ENCODE data around the gene FST. TPM values are rescaled to one million over a fixed set of nuclear protein-coding genes. Genes with fewer than 3 reads are reported as not detected.

The FST gene
- total RNA-seq = 7.6 and 29.0 TPM in 2 replicates

DNA sequence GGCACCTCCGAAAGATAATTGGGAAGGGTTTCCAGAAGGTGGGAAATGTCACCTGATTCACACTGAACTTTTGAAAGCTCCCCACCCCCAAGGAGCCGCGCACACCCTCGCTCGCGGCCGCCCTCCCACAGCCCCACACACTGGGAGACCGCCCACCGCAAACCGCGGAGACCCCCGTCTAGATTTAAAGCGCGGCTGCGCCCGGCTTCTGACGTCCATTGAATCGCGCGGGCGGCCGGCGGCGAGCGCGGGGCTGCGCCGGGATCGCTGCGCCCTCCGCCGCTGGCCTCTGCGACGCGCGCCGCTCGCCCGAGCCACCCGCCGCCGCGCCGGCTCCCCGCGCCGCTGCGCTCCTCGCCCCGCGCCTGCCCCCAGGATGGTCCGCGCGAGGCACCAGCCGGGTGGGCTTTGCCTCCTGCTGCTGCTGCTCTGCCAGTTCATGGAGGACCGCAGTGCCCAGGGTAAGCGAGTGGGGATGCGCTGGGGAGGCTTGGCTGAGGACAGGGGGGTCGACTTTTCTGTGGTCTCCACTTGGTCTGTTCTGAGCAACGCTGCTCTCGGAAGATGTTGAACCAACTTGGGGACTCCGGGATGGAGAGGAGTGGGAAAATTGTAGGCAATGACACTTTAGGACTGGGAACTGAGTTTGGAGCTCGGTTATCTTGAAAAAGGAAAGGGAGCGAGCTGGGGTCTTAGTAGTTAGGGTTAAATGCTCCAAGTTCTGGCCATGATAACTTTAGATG is at the start of gene FST:
Gene FST (plus strand): TSS at position 214 of the 743 bp plus-strand sequence. CDS start 163 bp downstream, at position 377.
- peak; percentile 30 to 64 for DNase-seq (ENCODE audit: low read depth in 2 of 2)

GRCh38 chr5:53431665-53432064 is 48.8 kb upstream of the FST start:
- peak in 1 of 2 donors; percentile 29 for DNase-seq (ENCODE audit: low read depth in 2 of 2)

DNA sequence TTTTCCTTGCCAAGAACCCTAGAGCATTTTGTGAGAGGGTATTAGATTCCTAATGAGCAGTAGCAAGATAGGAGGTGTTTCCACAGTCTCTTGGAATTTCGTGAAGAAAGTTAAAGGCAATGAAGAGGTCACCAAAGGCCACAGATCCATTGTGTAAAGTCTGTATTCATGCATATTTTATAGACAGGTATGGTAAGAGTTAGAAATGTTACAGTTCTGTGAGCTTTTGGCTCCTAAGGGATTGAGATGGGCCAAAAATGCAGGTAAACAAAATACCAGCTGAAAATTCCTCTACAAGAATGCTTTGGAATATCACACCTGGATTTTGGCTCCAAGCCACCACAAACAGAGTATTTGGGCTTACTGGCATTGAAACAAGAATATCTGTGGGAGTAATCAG is 47.4 kb upstream of the FST start:
- peak in 1 of 2 donors; percentile 31 for DNase-seq (ENCODE audit: low read depth in 2 of 2)

- DNase-seq (ENCODE audit: low read depth in 2 of 2) = no peak
Observed at GRCh38 chr5:53434541-53434940, 45.9 kb upstream of the FST start.

- DNase-seq (ENCODE audit: low read depth in 2 of 2) = no peak
Observed at GRCh38 chr5:53436480-53437191, 43.8 kb upstream of the FST start.

DNA sequence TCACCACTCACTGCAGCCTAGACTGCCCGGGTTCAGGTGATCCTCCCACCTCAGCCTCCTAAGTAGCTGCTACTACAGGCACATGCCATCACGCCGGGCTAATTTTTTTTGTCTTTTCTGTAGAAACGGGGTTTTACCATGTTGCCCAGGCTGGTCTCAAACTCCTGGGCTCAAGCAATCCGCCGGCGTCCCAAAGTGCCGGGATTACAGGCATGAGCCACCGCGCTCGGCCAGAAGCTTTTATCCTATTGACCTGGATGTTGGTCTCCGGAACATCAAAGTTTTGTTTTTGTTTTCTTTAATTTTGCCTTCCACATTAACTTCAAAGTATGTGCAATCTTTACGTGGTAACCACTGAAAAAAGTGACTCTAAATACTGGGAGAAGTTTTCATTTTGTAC is 42.4 kb upstream of the FST start:
- no peak for DNase-seq (ENCODE audit: low read depth in 2 of 2)

GRCh38 chr5:53438486-53439472 is 41.6 kb upstream of the FST start:
- DNase-seq (ENCODE audit: low read depth in 2 of 2) = no peak

DNA sequence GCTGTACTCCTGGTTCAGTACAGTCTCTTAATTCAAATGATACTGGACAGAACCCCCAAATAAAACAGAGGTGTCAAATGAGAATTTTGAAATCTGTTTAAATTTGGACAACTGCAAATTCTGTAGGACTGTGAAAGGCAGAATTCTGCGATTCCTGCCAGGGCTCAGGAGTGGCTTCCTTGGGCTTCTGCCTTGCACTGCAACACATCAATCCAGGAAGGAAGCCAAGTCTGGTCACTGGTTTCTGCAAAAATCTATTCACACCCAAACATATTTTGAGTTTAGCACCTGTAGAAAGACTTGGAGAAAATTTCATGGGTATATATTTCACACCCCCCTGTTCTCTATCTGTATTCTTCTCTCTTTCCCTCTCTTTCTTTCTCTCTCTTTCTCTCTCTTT is 37.5 kb upstream of the FST start:
- DNase-seq (ENCODE audit: low read depth in 2 of 2) = no peak

- DNase-seq (ENCODE audit: low read depth in 2 of 2) = no peak
Observed at GRCh38 chr5:53445569-53445968, 34.9 kb upstream of the FST start.

- DNase-seq (ENCODE audit: low read depth in 2 of 2) = no peak
Observed at GRCh38 chr5:53446908-53447307, 33.5 kb upstream of the FST start.

DNA sequence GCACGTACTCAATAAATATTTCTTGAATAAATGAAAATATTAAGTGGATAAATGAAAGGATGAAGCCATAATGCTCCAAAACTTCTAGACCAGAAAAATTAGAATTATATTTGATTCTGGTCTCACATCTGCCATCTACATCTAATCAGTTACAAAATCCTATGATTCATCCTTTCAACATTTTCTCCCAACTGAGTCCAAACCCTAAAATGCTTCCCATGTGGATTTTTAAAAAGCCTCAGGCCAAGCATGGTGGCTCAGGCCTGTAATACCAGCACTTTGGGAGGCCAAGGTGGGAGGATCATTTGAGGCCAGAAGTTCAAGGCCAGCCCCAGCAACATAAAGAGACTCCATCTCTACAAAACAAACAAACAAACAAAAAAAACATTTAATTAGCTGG is 31.6 kb upstream of the FST start:
- DNase-seq (ENCODE audit: low read depth in 2 of 2) = no peak

DNA sequence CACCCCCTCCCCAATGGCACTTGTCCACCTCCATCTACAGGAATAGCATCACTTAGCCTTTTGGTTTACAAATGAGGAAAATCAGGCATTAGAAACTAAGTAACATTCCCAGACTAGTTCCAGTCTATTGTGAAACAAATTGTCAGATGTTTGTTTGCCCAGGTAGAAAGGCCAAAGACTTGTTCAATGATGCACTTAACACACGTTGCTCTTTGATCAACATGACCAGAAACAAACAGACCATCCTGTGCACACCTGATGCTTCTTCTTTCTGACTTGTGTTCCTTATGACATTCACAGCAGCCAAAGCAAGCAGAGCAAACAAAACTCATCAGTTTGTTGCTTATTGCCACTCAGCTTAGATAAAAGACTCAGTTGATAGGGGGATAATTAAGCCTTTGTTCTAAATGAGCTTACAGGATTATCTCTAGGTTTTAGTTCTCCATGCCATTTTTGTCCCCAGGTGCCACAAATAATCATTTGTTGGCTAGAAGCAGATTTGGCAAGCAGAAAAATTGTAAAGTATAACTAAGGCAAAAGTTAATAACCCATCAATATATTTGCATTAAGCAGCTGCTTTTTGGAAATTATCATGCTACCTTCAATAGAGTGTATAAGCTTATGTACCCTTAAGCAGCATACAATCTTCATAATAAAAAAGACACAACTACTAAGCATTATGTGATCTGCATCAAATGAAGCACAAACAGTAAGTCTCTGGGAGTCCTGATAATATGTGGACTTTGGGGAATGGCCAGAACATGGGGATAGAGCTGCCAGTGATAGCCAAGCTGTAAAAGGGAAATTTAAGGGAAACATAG is 26.3 kb upstream of the FST start:
- DNase-seq (ENCODE audit: low read depth in 2 of 2) = no peak

DNA sequence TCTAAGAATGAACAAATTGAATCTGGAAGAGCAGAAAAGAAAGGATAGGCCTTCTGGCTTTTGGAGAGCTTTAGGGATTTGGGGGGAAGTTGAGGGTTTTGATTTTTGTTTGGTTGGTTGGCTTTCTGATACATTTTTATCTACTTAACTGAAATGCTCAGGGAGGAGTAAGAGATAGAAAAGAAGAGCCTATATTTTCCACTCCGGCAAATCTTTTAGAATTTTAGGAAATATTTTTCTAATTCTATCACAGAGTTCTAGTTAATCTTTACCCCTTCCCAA is 25.8 kb upstream of the FST start:
- no peak for DNase-seq (ENCODE audit: low read depth in 2 of 2)

DNA sequence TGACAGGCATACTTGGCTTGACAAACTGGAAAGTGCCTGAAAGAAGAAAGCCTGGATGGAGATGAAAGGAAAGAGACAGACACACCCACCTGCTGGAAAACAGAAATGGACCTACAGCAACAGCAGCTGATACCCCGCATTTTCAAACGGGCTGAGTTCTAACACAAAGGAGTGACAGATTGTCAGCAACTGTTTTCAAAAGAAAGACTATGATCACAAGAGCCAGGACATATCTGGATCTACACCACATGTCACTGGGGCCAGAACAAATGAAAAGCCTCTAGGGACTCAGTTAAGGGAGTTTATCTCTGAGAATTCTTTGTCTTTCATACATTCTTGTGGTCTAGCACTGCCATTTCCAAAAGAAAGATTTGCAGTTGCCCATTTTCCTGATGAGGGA is 24.1 kb upstream of the FST start:
- DNase-seq (ENCODE audit: low read depth in 2 of 2) = no peak

DNA sequence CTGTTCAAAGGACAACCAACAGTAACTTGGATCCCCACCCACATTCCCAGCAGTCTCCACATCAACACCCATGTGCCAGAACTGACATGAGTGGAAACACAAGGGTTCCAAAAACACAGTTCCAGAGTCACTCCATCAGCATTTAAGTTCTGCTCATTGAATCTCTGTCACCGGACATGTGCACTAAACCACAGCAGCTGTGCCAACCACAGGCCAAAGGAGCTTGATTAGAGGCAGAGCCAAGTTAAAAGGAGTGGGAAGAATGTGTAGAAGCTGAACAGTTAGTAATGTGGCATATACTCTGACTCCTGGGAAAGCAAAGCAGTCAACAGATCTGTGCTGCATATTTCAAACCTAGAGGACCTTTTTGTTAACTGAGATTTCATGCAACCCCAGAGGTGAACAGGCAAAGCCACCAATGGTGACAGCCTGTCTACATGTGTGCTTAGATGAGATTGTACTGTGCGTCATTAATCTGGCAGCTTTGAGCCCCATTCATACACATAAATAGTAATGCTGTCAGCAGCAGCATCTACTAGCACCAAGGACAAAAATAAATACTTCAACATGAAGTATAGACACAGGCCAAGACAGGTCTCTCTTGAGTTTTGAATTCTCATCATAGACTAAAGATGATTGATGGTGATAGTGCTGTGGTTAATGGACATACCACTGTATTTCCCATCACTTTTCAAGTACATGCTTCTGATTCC is 16.4 kb upstream of the FST start:
- DNase-seq (ENCODE audit: low read depth in 2 of 2) = no peak

DNA sequence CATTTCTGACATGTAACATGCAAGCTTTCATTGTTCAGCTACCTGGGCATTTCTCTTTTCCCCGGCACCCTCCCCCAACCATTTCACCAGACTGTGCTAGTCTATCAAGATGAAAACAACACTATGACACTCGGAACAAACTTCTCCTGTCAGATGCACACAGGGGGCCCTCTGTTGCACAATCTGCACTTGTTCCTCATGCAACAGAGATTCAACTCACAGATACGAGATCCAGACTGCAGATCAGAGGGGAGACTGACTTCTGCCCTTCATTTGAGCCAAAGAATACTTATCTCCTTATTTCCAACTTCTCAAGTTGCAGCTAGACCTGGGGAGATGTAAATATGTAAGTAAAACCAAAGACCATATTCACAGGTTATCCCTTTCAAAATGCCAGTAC is 15.7 kb upstream of the FST start:
- no peak for DNase-seq (ENCODE audit: low read depth in 2 of 2)

DNA sequence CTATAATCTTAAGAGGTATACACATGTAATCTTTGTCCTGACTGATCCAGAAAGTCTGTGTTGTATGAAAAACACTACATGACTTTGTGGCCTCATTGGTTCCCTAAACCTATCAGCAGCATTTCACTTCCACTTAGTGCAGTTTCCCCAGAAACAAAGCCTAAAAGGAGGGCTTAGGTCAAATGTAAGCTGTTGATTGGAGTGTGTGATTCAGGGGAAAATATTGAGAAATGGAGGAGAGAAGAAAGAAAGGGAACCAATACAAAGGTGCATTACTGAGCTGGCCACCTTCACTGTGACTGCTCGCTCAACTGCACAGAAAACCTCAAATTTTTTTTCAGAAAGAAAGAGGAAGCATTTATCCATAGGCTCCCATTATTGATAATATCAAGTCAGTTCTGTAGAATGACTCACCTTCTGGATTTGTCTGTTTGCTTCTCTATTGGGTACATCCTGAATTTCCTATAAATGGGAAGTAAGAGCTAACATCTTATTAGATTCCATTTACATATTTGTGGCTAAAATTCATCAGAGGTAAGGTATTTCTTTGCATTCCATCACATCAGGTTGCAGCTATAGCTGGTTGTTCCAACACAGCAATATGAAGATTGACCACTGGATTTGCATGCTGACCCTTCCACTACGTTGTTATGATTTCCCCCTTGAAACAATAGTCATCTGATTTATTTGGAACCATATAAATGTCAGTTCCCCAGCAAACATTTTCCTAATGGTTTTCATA is 10.3 kb upstream of the FST start:
- peak in 1 of 2 donors; percentile 24 for DNase-seq (ENCODE audit: low read depth in 2 of 2)

- DNase-seq (ENCODE audit: low read depth in 2 of 2) = peak in 1 of 2 donors; percentile 20
Observed at GRCh38 chr5:53472279-53472678, 8.2 kb upstream of the FST start.

DNA sequence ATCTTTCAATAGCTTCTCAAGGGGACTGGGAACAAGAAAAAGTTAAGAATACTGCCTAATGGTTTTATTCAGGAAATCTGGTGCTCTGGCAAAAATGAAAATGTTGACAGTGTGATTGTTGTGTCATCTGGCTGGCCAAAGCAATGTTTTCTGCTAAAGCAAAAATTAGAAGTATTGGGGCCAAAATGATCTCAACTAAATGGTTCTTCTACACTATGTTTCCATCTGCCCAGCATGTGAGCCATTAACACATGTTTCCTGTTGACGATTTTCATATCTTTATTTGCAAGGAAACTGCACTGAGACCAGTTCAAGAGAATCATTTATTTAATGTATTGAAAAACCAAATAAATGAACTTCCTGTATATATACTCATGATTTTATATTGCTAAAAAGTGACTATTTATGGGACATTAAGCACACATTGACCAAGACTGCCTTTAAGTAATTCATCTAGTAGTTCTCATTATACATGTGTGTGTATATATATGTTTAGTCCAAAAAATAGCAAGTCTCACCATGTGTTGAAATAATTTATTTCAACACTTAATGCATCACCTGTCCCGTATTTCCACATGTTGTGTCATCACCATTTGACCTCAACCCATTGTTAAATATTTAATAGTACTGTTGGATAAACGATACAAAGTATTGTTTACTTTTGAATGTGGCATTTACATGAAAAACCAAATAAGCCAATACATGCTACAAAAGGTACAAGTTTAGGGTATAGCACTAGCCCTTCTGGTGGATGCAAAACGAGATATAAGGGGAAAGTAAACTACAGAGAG is 7.5 kb upstream of the FST start:
- DNase-seq (ENCODE audit: low read depth in 2 of 2) = peak in 1 of 2 donors; percentile 50
